ENCODE measurements around the gene ZDHHC8.

DNA sequence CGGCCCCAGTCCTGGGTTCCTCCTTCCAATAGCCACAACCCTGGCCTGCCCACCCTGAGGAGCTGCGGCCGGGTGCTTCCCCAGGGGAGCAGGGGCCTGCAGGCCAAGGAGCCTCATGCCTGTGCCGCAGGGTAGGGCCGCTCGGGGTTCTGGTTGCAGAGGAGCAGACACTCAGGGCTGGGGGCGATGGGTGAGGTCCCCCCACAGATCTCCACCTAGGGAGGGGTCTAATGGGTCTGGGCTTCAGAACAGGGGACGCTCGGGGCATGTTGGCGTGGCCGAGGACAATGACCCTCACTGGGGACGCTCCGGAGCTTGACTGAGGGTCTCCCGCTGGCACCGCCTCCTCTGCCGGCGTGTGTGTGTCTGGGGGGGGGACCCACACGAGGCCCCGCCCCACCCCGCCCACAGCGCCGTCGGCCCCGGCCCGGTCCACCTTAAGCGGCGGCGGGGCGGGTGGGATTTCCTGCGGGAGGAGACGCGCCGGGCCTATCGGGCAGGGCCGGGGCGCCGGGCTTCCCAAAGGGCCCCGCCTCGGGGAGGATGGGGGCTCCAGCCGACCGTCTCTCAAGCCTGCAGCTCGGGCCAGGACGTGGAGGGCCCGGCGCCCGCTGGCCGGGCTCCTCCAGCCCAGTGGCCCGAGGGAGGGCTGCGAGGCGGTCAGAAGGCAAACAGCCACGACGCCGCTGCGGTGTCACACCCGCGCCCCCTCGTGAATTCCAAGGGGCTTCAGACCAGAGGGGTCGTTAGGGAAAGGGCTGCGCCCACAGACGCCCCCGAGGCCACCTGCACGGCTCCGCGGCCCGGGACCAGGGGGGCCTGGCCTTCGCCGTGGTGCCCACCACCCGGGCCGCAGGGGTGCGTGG is 640 bp upstream of the ZDHHC8 start:
- TF ChIP-seq, protein P1, sequence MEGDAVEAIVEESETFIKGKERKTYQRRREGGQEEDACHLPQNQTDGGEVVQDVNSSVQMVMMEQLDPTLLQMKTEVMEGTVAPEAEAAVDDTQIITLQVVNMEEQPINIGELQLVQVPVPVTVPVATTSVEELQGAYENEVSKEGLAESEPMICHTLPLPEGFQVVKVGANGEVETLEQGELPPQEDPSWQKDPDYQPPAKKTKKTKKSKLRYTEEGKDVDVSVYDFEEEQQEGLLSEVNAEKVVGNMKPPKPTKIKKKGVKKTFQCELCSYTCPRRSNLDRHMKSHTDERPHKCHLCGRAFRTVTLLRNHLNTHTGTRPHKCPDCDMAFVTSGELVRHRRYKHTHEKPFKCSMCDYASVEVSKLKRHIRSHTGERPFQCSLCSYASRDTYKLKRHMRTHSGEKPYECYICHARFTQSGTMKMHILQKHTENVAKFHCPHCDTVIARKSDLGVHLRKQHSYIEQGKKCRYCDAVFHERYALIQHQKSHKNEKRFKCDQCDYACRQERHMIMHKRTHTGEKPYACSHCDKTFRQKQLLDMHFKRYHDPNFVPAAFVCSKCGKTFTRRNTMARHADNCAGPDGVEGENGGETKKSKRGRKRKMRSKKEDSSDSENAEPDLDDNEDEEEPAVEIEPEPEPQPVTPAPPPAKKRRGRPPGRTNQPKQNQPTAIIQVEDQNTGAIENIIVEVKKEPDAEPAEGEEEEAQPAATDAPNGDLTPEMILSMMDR (IDR thresholded peaks at IDR 0.05; ENCODE audit: insufficient read depth, low read length), result no peak
- TF ChIP-seq, protein P2, sequence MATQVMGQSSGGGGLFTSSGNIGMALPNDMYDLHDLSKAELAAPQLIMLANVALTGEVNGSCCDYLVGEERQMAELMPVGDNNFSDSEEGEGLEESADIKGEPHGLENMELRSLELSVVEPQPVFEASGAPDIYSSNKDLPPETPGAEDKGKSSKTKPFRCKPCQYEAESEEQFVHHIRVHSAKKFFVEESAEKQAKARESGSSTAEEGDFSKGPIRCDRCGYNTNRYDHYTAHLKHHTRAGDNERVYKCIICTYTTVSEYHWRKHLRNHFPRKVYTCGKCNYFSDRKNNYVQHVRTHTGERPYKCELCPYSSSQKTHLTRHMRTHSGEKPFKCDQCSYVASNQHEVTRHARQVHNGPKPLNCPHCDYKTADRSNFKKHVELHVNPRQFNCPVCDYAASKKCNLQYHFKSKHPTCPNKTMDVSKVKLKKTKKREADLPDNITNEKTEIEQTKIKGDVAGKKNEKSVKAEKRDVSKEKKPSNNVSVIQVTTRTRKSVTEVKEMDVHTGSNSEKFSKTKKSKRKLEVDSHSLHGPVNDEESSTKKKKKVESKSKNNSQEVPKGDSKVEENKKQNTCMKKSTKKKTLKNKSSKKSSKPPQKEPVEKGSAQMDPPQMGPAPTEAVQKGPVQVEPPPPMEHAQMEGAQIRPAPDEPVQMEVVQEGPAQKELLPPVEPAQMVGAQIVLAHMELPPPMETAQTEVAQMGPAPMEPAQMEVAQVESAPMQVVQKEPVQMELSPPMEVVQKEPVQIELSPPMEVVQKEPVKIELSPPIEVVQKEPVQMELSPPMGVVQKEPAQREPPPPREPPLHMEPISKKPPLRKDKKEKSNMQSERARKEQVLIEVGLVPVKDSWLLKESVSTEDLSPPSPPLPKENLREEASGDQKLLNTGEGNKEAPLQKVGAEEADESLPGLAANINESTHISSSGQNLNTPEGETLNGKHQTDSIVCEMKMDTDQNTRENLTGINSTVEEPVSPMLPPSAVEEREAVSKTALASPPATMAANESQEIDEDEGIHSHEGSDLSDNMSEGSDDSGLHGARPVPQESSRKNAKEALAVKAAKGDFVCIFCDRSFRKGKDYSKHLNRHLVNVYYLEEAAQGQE (IDR thresholded peaks at IDR 0.05; ENCODE audit: insufficient replicate concordance, low read depth), result no peak
- TF ChIP-seq POLR2AphosphoS5 (IDR thresholded peaks at IDR 0.05; ENCODE audit: low read depth) (no peak), GABPA (IDR thresholded peaks at IDR 0.05; ENCODE audit: low read depth) (no peak), SPI1 (IDR thresholded peaks at IDR 0.05; ENCODE audit: borderline replicate concordance, low read depth) (no peak)

Data from HL-60 (cell line).